ENCODE results near the gene LRRC73. TPM values are rescaled to one million over a fixed set of nuclear protein-coding genes. Genes with fewer than 3 reads are reported as not detected.
"Not testable (repeated sequence)": the region's sequence is repeated elsewhere in the genome, so short reads cannot be mapped to it uniquely, and the experiment has no call there.

LRRC73 gene
- total RNA-seq, 2 experiments from 2014 or later, result 0.09 TPM; not detected in 1

DNA sequence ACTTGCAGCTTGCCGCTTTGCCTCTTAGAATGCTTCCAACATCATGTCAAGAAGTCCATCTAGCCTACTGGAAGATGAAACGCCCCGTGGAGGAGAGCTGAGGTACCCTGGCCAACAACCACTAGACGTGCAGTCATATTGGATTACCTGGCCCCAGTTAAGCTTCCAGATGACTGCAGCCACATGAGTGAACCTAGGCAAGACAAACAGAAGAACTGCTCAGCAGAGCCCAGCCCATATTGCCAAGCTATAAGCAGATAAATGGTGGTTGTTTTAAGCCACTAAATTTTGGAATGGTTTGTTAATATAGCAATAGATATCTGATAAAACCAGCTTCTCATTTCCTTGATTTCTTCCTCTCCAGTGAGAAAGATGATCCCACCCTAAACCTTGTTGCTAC, 50.1 kb downstream of the LRRC73 start:
- Mint-ChIP-seq H3K27ac (no peak overlapping the region), H3K9me3 (ENCODE audit: low read depth) (no peaks in the 10 kb centered on the region), H3K27me3 (peaks cover 50% of the 10 kb centered on the region), H3K4me3 (no peak overlapping the region), H3K4me1 (peaks cover 8% of the 10 kb centered on the region), H3K36me3 (peaks cover 3% of the 10 kb centered on the region)
- ATAC-seq (no peak), DNase-seq (no peak)
- CTCF ChIA-PET, result interaction anchor here (1.0 kb wide), 1 partner anchor 47 kb away, joined by 6 read pairs; no protein-coding TSS in a partner anchor

DNA sequence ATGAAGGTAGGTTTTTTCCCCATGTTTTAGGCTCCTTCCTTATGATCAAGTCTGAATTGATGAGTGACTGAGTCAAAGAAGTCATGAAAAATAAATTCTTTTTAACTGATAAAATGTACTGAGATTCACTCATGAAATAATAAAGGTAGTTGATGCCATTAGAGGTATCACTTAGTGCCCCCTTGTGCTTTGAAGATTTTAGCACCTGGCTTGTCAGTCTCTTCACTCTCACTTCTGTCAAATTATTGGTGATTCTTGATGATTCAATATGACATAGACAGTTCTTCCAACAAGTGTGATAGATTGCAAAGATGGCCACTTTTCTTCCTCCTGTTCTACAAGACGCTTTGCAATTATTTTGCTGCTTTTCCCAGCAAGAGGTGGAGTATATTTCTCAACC, 50.6 kb downstream of the LRRC73 start:
- no peak overlapping the region for H3K4me3 Mint-ChIP-seq
- no peaks in the 10 kb centered on the region for H3K9me3 Mint-ChIP-seq (ENCODE audit: low read depth)
- CTCF ChIA-PET, result interaction anchor here (1.0 kb wide), 1 partner anchor 47 kb away, joined by 6 read pairs; no protein-coding TSS in a partner anchor

DNA sequence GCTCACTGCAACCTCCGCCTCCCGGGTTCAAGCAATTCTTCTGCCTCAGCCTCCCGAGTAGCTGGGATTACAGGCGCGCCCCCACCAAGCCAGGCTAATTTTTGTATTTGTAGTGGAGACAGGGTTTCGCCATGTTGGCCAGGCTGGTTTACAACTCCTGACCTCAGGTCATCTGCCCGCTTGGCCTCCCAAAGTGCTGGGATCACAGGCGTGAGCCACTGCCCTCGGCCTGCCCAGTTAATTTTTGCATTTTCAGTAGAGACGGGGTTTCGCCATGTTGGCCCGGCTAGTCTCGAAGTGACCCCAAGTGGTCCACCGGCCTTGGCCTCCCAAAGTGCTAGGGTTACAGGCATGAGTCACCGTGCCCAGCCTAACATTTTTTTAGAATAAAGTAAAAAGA, 52.0 kb downstream of the LRRC73 start:
- not testable (repeated sequence) for H3K9me3 Mint-ChIP-seq (ENCODE audit: low read depth); ATAC-seq; H3K27ac Mint-ChIP-seq; H3K4me3 Mint-ChIP-seq; DNase-seq; H3K4me1 Mint-ChIP-seq; H3K36me3 Mint-ChIP-seq
- H3K27me3 Mint-ChIP-seq, result peaks cover 46% of the 10 kb centered on the region
- CTCF ChIA-PET, result interaction anchor here (1.0 kb wide), 1 partner anchor 14 kb away, joined by 5 read pairs; no protein-coding TSS in a partner anchor

More for the DNA sequence above, 50.6 kb downstream of the LRRC73 start:
- no peak for DNase-seq
- H3K36me3 Mint-ChIP-seq, result peaks cover 3% of the 10 kb centered on the region
- peaks cover 8% of the 10 kb centered on the region for H3K4me1 Mint-ChIP-seq
- no peak overlapping the region for H3K27ac Mint-ChIP-seq
- peaks cover 50% of the 10 kb centered on the region for H3K27me3 Mint-ChIP-seq
- ATAC-seq, result no peak

DNA sequence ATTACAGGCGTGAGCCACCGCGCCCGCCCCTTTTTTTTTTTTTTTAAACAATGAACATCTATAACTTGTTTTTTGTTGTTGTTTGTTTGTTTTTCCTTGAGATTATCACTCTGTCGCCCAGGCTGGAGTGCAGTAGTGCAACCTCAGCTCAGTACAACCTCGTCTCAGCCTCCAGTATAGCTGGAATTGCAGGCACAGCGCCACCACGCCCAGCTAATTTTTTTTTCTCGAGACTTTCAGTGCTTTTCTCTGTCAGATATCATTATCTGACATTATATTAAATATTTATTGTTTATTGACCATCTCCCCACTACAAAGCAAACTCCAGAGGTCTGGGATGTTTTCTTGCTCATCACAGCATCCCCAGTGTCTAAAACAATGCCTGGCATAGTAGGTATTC, 52.5 kb downstream of the LRRC73 start:
- Mint-ChIP-seq H3K9me3 (ENCODE audit: low read depth) (no peaks in the 10 kb centered on the region), H3K4me3 (no peak overlapping the region)
- CTCF ChIA-PET, result interaction anchor here (1.0 to 4.1 kb wide), 3 partner anchors 14 to 49 kb away, joined by 4 to 48 read pairs (median 5); no protein-coding TSS in a partner anchor

More for the DNA sequence above, 52.5 kb downstream of the LRRC73 start:
- H3K27me3 Mint-ChIP-seq, result peaks cover 42% of the 10 kb centered on the region
- H3K36me3 Mint-ChIP-seq, result peaks cover 5% of the 10 kb centered on the region
- no peak overlapping the region for H3K27ac Mint-ChIP-seq
- no peak for DNase-seq
- no peak for ATAC-seq
- H3K4me1 Mint-ChIP-seq, result peaks cover 8% of the 10 kb centered on the region

Other genes starting within 250 kb of the LRRC73 start
- gene SLC22A7, start 212.1 kb downstream of the LRRC73 start, total RNA-seq, result not detected
- under 1 TPM; 0.50 to 0.66 TPM for gene CRIP3, start 201.5 kb downstream of the LRRC73 start, total RNA-seq
- gene ZNF318, start 140.7 kb downstream of the LRRC73 start, total RNA-seq, result 10 to 100 TPM in 1 of 2 experiments, 1 to 10 TPM in 1; 9.7 to 12.8 TPM
- 10 to 100 TPM; 52.0 to 59.6 TPM for gene ABCC10, start 82.8 kb downstream of the LRRC73 start, total RNA-seq
- not detected for gene DLK2, start 54.8 kb downstream of the LRRC73 start, total RNA-seq
- 10 to 100 TPM; 41.1 to 41.8 TPM for gene TJAP1, start 32.8 kb downstream of the LRRC73 start, total RNA-seq
- 10 to 100 TPM; 50.9 to 56.3 TPM for gene YIPF3, start 6.6 kb upstream of the LRRC73 start, total RNA-seq
- 10 to 100 TPM; 30.8 to 48.2 TPM for gene POLR1C, start 6.7 kb upstream of the LRRC73 start, total RNA-seq
- 100 to 1,000 TPM in 1 of 2 experiments, 10 to 100 TPM in 1; 83.2 to 105 TPM for gene XPO5, start 65.7 kb upstream of the LRRC73 start, total RNA-seq
- gene POLH, start 65.8 kb upstream of the LRRC73 start, total RNA-seq, result 10 to 100 TPM; 65.4 to 91.4 TPM
- gene GTPBP2, start 118.9 kb upstream of the LRRC73 start, total RNA-seq, result 100 to 1,000 TPM; 117 to 130 TPM
- gene MAD2L1BP, start 125.5 kb upstream of the LRRC73 start, total RNA-seq, result 10 to 100 TPM; 37.9 to 41.1 TPM
- not detected for gene RSPH9, start 134.7 kb upstream of the LRRC73 start, total RNA-seq
- 10 to 100 TPM; 41.0 to 47.4 TPM for gene MRPS18A, start 177.4 kb upstream of the LRRC73 start, total RNA-seq

Data from activated CD8-positive, alpha-beta memory T cell treated with anti-CD3 and anti-CD28 coated beads, Interleukin-2, amount 10 ng/mL, durations not matched to agents 7 days and 5 days (primary cell).